ENCODE measurements around the gene GNAQ.

DNA sequence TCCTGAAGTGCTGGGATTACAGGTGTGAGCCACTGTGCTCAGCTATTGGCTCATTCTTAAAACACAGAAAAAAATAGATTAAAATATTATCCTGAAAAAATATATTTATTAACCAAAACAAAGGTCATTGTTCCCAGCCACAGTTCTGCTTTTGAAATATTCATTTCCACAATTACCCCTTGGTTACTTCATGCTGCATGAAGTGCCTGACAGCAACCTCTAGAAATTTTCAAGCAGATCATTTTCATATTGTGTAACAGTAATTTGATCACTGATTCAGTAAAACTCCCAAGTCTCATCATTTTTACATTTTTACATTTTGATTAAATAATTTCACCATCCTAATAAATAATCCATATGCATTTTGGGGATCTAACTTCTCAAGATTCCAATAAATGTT is 18.8 kb upstream of the GNAQ start:
- TF ChIP-seq, protein P1, sequence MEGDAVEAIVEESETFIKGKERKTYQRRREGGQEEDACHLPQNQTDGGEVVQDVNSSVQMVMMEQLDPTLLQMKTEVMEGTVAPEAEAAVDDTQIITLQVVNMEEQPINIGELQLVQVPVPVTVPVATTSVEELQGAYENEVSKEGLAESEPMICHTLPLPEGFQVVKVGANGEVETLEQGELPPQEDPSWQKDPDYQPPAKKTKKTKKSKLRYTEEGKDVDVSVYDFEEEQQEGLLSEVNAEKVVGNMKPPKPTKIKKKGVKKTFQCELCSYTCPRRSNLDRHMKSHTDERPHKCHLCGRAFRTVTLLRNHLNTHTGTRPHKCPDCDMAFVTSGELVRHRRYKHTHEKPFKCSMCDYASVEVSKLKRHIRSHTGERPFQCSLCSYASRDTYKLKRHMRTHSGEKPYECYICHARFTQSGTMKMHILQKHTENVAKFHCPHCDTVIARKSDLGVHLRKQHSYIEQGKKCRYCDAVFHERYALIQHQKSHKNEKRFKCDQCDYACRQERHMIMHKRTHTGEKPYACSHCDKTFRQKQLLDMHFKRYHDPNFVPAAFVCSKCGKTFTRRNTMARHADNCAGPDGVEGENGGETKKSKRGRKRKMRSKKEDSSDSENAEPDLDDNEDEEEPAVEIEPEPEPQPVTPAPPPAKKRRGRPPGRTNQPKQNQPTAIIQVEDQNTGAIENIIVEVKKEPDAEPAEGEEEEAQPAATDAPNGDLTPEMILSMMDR (IDR thresholded peaks at IDR 0.05), result no peak
- TF ChIP-seq EP300 (IDR thresholded peaks at IDR 0.05) (no peak), POLR2A (IDR thresholded peaks at IDR 0.05) (no peak)
